ENCODE results near the gene DDX42.

DNA sequence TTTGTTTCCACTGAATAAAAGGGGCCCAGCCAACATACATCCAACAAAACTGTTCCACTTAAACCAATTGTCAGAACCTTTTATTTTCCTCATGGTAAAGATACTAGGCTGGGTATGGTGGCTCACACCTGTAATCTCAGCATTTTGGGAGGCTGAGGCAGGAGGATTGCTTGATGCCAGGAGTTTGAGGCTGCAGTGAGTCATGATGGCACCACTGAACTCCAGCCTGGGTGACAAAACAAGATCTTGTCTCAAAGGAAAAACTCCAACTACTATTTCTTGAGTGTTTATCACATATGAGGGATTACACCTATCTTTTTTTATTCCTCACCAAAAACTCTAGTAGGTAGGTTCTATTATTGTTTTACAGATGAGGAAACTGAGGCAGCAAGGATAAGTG is 48.6 kb downstream of the DDX42 start:
- TF ChIP-seq, protein P1, sequence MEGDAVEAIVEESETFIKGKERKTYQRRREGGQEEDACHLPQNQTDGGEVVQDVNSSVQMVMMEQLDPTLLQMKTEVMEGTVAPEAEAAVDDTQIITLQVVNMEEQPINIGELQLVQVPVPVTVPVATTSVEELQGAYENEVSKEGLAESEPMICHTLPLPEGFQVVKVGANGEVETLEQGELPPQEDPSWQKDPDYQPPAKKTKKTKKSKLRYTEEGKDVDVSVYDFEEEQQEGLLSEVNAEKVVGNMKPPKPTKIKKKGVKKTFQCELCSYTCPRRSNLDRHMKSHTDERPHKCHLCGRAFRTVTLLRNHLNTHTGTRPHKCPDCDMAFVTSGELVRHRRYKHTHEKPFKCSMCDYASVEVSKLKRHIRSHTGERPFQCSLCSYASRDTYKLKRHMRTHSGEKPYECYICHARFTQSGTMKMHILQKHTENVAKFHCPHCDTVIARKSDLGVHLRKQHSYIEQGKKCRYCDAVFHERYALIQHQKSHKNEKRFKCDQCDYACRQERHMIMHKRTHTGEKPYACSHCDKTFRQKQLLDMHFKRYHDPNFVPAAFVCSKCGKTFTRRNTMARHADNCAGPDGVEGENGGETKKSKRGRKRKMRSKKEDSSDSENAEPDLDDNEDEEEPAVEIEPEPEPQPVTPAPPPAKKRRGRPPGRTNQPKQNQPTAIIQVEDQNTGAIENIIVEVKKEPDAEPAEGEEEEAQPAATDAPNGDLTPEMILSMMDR (IDR thresholded peaks at IDR 0.05; ENCODE audit: poor library complexity): no peak
- TF ChIP-seq EZH2 (IDR thresholded peaks at IDR 0.05; ENCODE audit: borderline replicate concordance): no peak
- TF ChIP-seq EZH2phosphoT487 (IDR thresholded peaks at IDR 0.05; ENCODE audit: low read depth, severe bottlenecking, unreplicated experiment): no peak

Data from hepatocyte (in vitro differentiated cells).